Activated gamma-delta T cell (primary cell): ENCODE results near the gene SLIT3.

Experiments used
- DNase-seq: peaks from one replicate; lab custom pipeline; 2025; lab: John Stamatoyannopoulos, UW

SLIT3 gene

DNA sequence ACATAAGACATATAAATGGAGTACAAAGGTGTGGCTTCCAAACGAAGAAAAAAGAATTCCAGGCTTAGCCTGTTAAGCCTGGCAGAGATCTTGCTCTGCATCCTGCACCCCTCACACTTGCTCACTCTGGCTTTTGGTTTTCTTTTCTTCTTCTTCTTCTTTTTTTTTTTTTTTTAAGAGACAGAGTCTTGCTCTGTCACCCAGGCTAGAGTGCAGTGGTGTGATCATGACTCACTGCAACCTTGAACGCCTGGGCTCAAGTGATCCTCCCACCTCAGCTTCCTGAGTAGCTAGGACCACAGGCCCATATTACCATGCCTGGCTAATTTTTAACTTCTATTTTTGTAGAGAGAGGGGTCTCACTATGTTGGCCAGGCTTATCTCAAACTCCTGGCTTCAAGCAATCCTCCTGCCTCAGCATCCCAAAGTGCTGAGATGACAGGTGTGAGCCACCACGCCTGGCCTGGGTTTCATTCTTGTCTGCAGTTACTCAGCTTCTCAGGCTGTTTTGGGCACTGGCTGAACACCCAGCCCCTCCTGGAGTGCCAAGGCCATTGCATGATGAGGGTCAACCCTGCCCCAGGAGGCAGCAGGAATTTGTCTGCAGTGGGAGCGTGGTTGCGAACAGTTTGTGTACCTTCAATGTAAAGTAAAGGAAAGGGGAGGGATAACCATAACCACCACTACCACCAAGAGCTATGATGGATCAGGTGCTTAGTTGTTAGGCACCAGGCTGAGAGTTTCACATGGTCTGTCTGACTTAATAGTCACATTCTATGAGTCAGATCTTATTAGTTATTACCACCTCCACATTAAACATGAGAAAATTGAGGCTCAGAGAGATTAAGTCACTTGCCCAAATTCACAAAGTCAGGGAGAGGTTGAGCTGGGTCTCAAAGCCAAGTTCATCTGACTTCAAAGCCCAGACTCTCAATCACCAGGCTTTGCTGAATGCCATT lies 502.6 kb downstream of the SLIT3 start:
- no peak for DNase-seq

DNA sequence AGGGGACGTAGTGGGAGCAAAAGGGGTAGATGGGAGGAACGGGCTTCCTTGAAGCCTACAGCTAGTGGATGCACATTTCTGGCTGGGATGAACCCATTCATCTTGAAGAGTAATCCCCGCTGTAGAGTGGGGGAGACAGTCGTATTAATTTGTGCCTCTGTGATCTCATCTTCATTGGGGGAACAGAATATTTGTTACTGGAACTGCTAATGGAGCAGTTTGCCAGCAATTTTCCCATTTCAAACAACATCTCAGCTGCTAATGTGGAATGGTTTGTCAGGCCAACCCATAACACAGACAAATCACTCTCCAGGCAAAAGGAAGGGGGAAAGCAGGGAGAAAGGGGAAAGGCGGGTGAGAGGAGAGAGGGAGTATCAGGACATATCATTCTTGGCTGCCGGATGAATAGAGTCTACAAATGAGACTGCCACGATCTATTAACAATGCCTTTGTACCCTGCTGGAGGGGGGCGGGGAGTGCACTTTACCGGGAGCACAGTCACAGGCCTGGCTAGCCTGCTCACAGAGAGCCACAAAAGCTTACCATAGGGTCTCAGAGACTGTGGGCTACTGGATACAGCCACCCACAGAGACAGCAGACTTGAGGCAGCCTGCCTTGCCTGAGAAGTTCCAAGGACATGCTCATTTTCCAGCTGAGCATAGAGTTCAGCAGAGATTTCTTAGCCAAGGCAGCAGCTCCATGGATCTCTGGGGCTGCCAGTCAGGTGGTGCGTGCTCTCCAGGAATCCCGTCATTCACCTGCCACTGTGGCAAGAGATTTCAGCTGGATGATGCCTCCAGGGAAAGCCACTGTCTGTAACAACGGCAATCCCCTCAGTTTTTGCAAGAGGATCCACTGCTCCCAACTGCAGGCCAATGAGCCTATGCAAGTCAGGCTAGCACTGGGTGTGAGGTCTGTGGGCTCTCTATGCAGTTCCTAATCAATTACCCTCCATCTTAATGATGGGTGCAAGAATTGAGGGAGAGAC lies 504.1 kb downstream of the SLIT3 start:
- no peak for DNase-seq

DNA sequence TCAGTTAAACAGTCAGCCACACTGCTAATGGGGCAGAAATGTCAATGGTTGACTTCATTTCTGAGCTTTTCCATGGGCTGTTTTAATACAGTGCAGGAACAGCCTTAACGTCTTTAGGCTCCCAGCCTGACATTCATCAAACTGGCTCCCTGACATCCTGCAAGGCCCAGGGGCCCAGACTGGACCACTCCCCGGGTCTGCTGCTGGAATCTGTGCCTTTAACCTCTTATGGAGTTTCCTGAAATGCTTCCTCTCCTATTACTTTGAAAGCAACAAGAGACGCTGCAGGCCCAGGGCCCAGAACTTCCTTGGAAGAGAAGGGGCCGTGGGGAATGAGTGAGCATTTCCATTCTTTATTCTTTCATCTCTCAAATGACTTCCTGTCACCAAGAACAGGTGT lies 504.9 kb downstream of the SLIT3 start:
- no peak for DNase-seq

DNA sequence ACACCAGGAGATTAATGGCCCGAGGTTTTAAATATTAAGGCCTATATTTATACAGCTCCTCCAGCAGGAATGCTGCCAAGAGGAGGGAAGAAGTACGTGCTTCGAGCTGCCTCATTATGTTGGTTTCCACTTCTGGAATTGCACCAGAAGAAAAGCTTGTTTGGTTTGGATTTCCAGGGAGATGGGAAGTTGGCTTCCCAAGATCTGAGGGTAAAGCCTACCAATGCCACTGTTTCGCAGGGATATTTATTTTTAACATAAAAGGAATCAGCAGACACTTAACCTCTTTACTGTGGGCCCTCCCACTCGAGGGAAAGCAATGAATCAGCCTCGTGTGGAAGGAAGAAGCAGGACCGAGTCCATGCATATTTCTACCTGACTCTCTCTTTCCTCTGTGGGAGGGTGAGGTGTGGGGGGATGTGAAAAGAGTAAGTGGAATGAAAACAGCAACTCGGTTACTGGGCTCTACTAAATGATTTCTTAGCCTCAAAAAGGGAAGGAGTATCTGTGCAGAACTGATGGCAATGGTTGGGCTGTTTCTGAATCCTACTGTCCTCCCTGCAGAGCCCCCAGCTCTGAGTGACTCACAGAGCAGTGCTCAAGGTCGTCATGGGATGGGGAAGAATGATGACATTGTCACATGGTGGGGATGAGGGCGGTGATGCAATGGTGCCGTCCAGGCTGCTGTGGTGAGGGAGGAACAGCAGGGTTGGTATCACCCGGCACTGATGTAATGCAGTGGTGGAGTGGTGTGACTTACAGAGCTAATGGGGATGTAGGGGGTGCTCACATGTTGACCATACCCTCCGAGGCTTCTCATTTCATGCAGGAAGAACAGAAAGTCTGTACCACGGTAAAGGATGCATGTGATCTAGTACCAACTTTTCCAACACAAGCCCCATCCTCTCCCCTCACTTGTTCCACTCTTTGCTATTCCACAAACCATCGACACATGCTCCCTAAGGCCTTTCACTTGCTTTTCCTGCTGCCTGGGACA lies 506.8 kb downstream of the SLIT3 start:
- DNase-seq = no peak

DNA sequence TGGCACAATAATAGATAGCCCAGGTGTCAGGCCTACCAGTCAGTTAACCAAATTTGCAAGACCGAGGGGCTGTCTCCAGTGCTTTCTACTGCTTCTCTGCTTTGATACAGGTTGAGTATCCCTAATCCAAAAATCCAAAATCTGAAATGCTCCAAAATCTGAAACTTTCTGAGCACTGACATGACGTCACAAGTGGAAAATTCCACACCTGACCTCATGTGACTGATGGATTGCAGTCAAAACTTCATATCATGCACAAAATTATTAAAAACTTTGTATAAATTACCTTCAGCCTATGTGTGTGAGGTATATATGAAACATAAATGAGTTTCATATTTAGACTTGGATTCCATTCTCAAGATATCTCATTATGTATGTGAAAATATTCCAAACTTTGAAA lies 508.3 kb downstream of the SLIT3 start:
- DNase-seq = no peak

DNA sequence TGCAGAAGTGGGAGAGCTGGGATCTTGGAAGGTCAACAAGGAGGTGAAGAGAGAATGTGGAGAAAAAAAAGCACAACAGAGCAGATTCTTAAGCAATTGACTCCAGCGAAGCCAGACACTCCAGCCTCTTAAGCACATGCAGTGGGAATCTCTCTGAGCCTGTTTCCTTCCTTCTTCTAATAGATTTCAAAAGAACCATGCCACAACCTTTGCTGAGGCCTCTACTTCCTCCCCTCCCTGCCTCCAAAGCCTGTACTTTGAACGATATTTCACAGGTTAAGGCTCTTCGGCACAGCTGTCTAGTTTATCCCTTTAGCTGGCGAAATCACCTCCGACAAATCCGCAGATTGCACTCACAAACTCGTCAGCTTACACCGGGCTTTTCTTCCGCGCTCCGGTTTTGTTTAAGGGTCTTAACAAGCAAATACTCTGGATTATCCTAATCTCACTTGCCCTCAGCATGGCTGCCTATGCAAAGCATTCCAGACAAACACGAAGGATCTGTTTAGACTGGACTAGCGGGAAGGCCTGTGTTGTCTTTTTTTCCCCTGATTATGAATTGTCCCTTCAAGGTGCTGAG lies 510.2 kb downstream of the SLIT3 start:
- DNase-seq = no peak

DNA sequence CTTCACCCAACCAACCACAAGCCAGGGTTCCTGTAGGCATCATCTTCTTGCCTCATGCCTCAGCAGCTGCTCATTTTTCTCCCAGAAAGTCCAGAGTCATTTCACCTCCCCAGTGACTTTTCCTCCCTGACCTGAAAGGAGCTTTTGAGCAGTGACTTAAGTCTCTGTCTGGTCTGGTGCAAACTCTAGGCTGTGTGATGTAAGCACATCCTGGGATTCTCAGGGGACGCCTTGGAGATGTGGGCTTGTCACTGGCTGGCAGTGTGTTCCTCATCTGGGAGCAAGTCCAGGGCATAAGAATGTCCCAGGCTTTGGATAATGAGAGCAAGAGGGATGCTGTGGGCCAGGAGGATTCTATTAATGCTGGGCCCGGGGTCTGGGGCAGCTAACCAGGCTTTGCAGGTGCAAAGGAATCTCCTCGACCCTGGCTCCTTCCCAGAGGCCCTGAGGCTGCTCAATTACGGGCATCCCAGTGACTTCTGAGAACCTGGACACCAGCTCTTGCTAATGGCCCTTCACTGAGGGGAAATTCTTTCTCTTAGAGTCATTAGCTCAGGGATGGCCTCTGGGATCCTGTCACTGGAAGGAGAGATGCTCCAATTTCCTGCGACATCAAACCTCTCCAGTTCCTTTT lies 510.8 kb downstream of the SLIT3 start:
- no peak for DNase-seq

DNA sequence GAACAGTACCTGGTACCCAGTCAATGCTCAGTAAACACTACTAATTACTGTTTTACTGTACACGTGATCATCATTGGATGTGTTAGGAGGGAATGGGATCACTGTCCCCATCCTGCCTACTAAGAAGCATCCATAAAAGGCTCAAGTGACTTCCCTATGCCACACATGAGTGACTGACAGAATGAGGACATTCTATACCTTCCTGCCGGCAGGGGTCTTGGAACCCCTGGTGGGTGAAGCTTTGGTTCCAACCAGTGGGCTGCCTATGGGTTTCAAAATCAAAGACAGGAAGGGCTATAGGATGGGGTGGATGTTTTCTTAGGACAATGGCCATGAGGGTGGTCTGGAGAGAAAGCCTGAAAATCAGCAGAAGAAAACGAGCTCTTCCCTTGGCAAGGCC lies 512.2 kb downstream of the SLIT3 start:
- DNase-seq = no peak

DNA sequence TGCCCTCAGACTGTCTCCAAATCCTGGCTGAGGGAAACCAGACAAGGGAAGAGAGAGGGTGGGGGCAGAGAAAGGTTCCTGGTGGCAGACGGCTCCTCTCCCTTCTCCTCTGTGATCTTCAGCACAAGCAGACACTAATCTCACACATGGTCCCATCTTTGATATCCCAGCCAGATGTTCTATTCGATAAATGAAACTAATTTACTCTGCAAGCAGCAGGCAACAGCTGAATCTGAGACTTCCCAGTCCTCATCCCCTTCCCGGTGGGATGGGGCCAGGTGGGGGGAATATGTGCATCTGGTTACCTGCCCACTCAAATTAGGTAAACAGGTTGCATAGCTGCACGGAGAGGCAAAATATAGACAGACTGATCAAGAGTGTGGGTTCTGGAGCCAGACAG lies 512.8 kb downstream of the SLIT3 start:
- no peak for DNase-seq

DNA sequence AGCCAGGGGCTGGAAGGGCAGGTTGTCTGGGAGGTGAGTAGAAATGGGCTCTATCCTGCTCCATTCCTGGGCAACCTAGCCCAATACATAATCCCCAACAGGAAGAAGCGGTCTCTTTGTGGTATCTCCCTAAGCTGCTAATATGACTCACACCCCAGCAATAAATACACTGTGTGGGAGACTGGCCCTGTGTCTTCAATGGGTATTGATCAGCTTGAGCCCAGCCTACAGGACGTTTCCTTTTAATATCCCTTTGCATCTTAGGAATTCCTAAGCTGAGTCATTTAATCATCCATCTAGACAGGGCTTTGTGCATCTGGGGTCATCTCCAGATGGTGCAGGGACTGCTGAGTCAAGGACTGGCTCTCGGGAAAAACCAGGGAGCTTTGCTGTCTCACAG lies 514.8 kb downstream of the SLIT3 start:
- no peak for DNase-seq

DNA sequence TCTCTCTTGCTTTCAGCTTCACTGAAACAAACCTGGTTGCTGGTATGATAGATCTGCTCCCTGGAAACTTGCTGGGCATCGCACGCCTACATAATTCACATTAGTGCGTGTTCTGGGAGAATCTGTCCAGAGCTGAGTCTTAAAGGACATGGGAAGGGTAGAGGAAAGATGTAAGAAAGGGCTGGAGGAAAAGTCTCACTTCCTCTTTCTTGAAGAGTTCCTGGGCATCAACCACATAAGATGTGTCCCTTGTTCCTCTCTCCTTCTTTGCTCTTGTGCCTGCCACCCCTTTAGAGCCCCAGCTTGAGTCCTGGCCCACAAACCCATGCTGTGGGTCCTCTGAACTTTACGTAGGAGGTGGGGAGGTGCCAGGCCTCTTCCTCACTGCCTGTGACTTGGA lies 516.5 kb downstream of the SLIT3 start:
- no peak for DNase-seq

DNA sequence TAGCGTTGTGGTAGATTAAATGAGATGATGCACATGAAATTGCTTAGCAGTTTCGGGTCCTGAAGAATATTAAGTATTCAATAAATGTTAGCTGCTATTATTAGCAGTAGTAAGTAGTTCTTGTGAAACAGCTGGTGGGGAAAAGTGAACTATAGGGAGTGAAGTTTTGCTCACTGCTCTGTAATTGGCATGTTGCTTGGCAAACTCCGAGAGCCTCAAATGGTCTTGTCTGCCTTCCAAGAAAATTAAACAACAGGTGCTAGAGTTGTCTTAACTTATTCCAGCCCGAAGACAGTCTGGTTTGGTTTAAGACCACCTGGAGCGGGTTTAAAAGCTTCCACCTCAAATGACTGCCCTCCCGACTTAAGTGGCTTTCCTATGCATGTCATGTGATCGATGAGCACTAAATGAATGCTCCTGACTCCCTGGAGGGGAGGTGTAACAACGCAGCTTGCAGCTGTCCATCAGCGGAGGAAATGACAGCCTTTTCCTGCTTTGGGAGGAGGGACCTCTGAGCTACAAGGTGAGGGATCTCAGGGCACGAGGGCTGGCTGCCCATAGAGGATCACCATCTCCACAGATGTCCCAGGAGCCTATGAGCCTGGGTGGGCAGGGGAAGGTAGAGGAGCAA lies 518.9 kb downstream of the SLIT3 start:
- no peak for DNase-seq

DNA sequence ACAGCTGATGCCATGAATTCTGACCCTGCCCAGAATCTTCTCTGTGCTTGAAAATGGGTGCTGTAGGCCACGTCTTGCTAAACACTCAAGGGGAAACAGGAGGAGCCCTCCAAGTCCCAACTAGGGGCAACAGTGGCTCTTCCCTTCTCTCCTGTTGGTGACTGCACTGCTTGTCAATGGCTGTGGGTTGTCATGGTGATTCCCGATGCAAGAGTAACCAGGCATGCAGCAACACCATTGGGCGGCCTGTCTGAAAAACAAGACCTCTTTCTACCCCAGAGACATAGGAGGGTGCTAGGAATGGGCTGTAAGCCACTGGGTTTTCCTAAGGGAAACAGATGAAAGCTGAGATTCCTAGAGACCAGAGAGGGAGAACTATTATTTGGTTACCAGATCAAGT lies 520.1 kb downstream of the SLIT3 start:
- no peak for DNase-seq

DNA sequence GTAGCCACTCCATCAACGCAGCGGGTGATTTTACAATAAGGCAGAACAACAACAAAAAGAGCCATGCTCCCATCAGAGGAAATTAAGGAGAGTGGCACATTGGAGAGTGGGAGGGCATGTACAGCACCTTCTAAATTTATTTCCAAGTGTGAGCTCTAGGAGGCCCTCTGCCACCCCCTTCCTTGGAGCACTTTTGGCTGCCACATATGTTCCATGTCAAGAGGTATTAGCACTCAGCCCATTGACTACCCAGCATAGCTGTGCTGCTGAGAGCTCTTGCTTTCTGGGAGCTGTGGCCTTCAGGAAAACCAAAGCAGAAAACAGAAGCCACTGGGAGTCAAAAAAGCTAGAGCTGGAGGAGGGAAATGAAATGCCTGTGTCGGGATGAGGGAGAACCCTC lies 521.6 kb downstream of the SLIT3 start:
- DNase-seq = no peak

DNA sequence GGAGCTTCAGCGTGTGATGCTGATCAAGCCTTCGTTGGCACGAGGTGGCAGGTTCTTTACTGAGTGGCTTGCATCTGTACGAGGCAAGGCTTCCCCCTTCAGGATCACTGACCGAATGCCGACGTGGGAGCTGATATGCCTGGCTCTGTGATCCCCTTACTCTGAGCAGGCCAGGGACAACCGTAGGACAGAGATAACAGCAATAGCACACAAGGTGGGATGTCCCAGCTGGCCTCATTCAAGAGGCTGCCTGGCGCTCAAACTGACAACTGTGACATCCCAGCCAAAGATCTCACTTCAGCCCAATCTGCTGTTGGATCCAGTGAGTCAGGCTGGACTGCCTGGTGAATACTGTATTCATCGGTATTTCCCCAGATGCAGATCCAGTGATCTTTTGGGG lies 522.4 kb downstream of the SLIT3 start:
- DNase-seq = no peak

DNA sequence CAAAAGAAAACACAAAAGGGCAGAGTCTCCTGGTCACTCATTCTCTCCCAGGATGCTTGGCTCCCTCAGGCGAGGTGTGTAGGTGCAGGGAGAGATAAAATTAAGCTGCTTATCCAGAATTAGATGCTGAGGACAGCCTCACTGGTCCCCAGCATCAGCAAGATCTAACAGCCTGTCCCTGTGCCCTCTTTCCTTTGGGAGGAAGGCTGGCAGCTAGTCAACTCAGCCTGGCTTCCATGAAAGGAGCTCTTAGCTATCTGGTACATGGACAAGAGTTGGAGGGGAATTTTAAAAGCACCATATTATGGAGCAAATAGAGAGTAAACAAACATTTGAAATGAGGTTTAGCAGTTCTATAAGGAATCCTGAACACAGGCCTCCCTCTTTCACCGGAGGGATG lies 523.3 kb downstream of the SLIT3 start:
- no peak for DNase-seq

DNA sequence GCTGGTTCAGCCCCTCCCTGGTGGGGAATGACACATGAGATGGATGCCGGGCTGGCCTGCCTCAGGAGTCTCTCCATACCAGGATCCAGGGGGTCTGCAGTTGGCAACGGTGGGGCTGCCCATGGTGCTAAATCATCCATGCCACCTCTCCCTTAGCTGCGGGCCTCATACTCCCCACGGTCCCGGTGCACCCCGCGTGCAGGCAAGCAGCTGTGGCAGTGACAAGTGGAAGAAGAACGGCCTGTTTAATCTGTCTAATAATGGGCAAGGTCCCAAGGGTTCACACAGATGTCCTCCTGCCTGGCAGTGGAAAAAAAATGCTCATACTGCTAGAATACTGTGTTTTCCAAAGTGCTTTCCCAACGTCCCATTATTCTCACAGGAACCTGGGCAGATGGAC lies 524.9 kb downstream of the SLIT3 start:
- no peak for DNase-seq

DNA sequence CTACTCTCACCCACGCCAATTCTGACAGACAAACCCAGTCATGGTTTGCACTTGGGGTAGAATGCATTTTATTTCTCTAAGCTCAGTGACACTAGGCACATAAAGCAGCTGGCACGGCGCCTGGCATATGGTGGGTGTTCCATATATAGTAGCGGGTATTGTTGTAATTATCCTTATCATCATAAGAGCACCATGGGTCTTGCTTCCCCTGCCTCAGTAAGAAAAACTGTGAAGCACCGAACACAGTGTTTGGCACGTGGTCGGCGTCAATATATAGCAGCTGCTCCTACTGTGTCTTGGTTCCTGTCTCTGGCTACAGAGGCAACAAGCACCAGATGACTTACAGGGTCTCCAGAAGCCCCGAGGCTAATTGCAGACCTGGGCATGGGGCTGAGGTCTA lies 527.7 kb downstream of the SLIT3 start:
- DNase-seq = no peak

DNA sequence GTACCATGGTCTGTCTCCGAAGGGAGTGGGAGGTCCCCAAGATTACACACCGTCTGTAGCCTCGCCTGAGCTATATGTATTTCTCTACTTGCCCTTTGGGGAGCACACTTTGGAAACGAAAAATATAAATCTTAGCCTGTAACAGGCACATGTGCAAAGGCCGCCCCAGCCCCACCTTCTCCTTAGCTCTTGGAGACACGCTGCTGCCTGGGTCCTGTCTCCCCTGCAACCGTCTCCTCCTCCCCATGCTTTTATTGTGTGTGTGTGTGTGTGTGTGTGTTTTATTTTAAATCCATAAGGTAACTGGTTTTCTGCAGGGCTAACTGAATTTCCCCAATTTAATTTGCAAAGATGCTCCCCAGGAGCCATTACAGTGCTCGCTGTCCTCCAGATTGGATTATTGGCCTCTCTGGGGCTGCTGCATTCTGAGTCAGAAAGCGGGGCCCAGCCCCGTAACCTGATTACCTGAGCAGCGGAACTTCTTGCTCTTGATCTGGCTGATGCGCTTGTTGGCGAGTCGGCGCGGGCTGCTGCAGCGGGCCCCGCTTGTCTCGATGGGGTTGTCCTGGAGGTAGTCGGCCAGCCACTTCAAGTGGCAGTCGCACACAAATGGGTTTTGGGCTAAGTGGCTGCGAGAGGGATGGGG lies 528.5 kb downstream of the SLIT3 start:
- no peak for DNase-seq

DNA sequence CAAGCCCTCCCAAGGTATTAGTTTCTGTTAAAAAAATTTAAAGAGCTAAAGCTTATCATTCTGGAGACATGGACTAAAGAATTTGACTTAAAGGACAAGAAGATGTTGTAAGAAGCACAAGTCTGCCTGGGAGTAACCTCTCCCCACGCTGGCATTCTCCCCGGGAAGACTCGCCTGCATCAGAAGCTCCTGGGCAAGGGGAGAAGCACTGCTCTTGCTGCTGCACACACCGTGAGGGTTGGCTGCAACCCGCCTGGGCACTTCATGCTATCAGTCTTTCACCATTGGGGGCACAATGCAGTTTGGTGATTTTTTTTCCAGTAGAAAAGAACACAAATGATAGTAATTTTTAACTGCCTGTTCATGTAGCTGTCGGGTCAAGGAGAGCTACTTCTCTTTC lies 529.3 kb downstream of the SLIT3 start:
- no peak for DNase-seq
